ENCODE data around the gene FLNA. TPM values are rescaled to one million over a fixed set of nuclear protein-coding genes. Genes with fewer than 3 reads are reported as not detected.

Gene FLNA
- total RNA-seq, 3 donors from 2014 or later = 416 to 675 (median 622) TPM

GRCh38 chrX:154328646-154329045 is 45.8 kb downstream of the FLNA start:
- DNase-seq (ENCODE audit: low spot score in 2 of 2) = no peak
- Histone ChIP-seq H3K27me3 (peaks cover 0 to 55% of the 10 kb centered on the region in 2 donors), H3K4me1 (no peaks in the 10 kb centered on the region), H3K4me3 (no peak overlapping the region), H3K9me3 (no peaks in the 10 kb centered on the region), H3K27ac (no peak overlapping the region), H3K36me3 (no peaks in the 10 kb centered on the region)
- TF ChIP-seq CTCF (IDR thresholded peaks at IDR 0.05) = no peak
- TF ChIP-seq POLR2AphosphoS5 (IDR thresholded peaks at IDR 0.05) = no peak
- TF ChIP-seq POLR2A (IDR thresholded peaks at IDR 0.05) = no peak
- intact Hi-C loops (cut with DNase I; ENCODE audit: low total_unique reads) = no loop called here

GRCh38 chrX:154327038-154327820 is 47.2 kb downstream of the FLNA start:
- H3K36me3 ChIP-seq = no peaks in the 10 kb centered on the region
- no peak overlapping the region for H3K27ac ChIP-seq
- intact Hi-C loops (cut with DNase I; ENCODE audit: low total_unique reads) = no loop called here
- TF ChIP-seq POLR2AphosphoS5 (IDR thresholded peaks at IDR 0.05) = no peak
- TF ChIP-seq POLR2A (IDR thresholded peaks at IDR 0.05) = no peak
- TF ChIP-seq CTCF (IDR thresholded peaks at IDR 0.05) = no peak
- no peaks in the 10 kb centered on the region for H3K4me1 ChIP-seq
- no peak overlapping the region for H3K4me3 ChIP-seq
- H3K9me3 ChIP-seq = no peaks in the 10 kb centered on the region
- H3K27me3 ChIP-seq = peaks cover 0 to 48% of the 10 kb centered on the region in 2 donors
- DNase-seq (ENCODE audit: low spot score in 2 of 2) = no peak

- no peak for DNase-seq (ENCODE audit: low spot score in 2 of 2)
- intact Hi-C loops (cut with DNase I; ENCODE audit: low total_unique reads) = no loop called here
- H3K4me3 ChIP-seq = no peak overlapping the region
These were observed 48.9 kb downstream of the FLNA start for GRCh38 chrX:154325541-154325940.

GRCh38 chrX:154323537-154323936 is 50.9 kb downstream of the FLNA start:
- no peaks in the 10 kb centered on the region for H3K36me3 ChIP-seq

More at GRCh38 chrX:154325541-154325940, 48.9 kb downstream of the FLNA start:
- Histone ChIP-seq H3K9me3 (no peaks in the 10 kb centered on the region), H3K36me3 (no peaks in the 10 kb centered on the region), H3K27ac (no peak overlapping the region), H3K4me1 (no peaks in the 10 kb centered on the region), H3K27me3 (peaks cover 0 to 57% of the 10 kb centered on the region in 2 donors)
- TF ChIP-seq POLR2A (IDR thresholded peaks at IDR 0.05) (no peak), POLR2AphosphoS5 (IDR thresholded peaks at IDR 0.05) (no peak), CTCF (IDR thresholded peaks at IDR 0.05) (no peak)

More at GRCh38 chrX:154323537-154323936, 50.9 kb downstream of the FLNA start:
- Histone ChIP-seq H3K9me3 (no peaks in the 10 kb centered on the region), H3K27ac (no peak overlapping the region), H3K4me1 (no peaks in the 10 kb centered on the region), H3K4me3 (no peak overlapping the region), H3K27me3 (peaks cover 0 to 51% of the 10 kb centered on the region in 2 donors)
- TF ChIP-seq POLR2AphosphoS5 (IDR thresholded peaks at IDR 0.05) (no peak), CTCF (IDR thresholded peaks at IDR 0.05) (no peak), POLR2A (IDR thresholded peaks at IDR 0.05) (no peak)
- no peak for DNase-seq (ENCODE audit: low spot score in 2 of 2)
- intact Hi-C loops (cut with DNase I; ENCODE audit: low total_unique reads) = no loop called here

All from breast epithelium (tissue), 4 donors.